Pancreas (tissue), 10 donors: ENCODE measurements around the gene NEMP2. TPM values are rescaled to one million over a fixed set of nuclear protein-coding genes. Genes with fewer than 3 reads are reported as not detected.

Experiments
- ATAC-seq, 4 donors: fragments of 200-7000 bp; cut with Tn5 transposase; one replicate each; pipeline versions ENCODE4 v1.8.0 to v1.9.1; 2020; ENCODE audit warnings: mild to moderate bottlenecking in 4 of 4, moderate library complexity in 4 of 4
- DNase-seq, 6 donors: peaks; one replicate each; pipeline ENCODE4 v3.0.0-alpha.2; 2020
- FAIRE-seq: peaks from 2 replicates; lab custom pipeline; 2012; peaks lifted over from hg19 to GRCh38; lab: Jason Lieb, UNC
- H3K27ac ChIP-seq, 4 donors: fragments of 200-600 bp; sonication (generic); 1 replicate in 3 of 4; 2 replicates in 1 of 4; pipeline versions ENCODE4 v1.5.0 to v1.8.0; 2020
- H3K27me3 ChIP-seq, 4 donors: fragments of 200-600 bp; one replicate each; pipeline ENCODE4 v1.8.0; 2021
- H3K36me3 ChIP-seq, 3 donors: fragments of 200-600 bp; sonication (generic) in 1 of 3; one replicate each; pipeline versions ENCODE4 v1.5.0 to v1.8.0; 2020 to 2021
- H3K4me1 ChIP-seq, 3 donors: fragments of 200-600 bp; one replicate each; pipeline ENCODE4 v1.8.0; 2021
- H3K4me3 ChIP-seq, 4 donors: fragments of 200-600 bp; sonication (generic) in 2 of 4; one replicate each; pipeline versions ENCODE4 v1.5.0 to v1.8.0; 2020 to 2021
- H3K9me3 ChIP-seq, 4 donors: fragments of 200-600 bp; one replicate each; pipeline ENCODE4 v1.8.0; 2021
- WGBS, 2 donors: extraction: QIAGEN DNeasy Blood & Tissue Kit; methylation state at CpG; one replicate each; pipeline ENCODE4 v1.1.7; 2013; 5-methylcytosine and 5-hydroxymethylcytosine counted together
- intact Hi-C, 3 donors: fragments of 100-400 bp; cut with DNase I; formaldehyde crosslinking; loops; one replicate each; pipeline versions ENCODE4 v1.11.1 to v1.14.2; 2022
- polyA plus RNA-seq, 2 donors: library from polyadenylated mRNA; stranded (reverse); fragments of 200-250 nt; gene quantifications; one replicate each; pipeline ENCODE4 v1.2.3, GENCODE V29; 2013
- total RNA-seq, 6 donors: library from RNA; stranded (reverse); fragmentation: NEBNext Ultra II Directional in 4 of 6; extraction: Animal tissue kit (Norgen Biotek cat#: 25700) in 4 of 6; gene quantifications; one replicate each; pipeline versions ENCODE4 v1.2.1 to v1.2.4, GENCODE V29; 2021 to 2023
- TF ChIP-seq, protein P1 (sequence below), 4 donors: fragments of 200-600 bp; sonication (generic) in 3 of 4; IDR thresholded peaks; one replicate each; pipeline versions ENCODE4 v1.5.0 to v1.8.0; 2021; ENCODE audit warnings: antibody characterized with exemption in 4 of 4
- donor health status: healthy with polysubstance abuse.
- donor health status: DM: no; HTN: no; CAD: no; lungs with moderate emphysema.
- donor health status: DM: no; HTN: no; CAD: no.
- donor health status: control.
- donor health status: control.
- donor health status: Bipolar disorder and iron deficiency.
- donor health status: DM: yes; HTN: yes; CAD: no.
- donor health status: DM: no; HTN: no; CAD: no.
- donor health status: DM: no; HTN: no; CAD: no.
- donor health status: DM: yes; HTN: yes; CAD: no.

NEMP2 gene
- total and polyA plus RNA-seq, 8 donors: 0.42 to 3.1 (median 1.2) TPM

DNA sequence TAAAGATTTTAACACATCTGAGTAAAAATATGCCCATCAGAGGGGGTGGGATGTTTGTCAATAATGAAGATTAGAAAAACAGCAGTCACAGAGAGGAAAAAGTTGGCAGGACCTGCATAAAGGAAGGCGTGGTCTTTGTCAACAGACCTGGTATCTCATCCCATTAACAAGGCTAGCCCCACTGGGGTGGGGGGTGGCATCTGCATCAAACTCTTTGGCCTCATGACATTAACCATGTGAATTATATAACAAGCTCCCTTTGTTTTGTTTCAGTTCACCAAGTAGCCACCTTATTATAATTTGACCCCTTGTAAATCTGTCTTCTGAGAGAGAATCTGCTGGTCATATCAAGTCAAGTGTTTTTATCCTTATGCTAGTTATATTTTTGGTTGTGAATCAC lies 28.8 kb downstream of the NEMP2 start:
- H3K27me3 ChIP-seq: no peaks in the 10 kb centered on the region
- DNase-seq (no peak), FAIRE-seq (no peak), ATAC-seq (no peak)
- 76 to 78% methylated on average over 1 of the region's 1 CpG for WGBS, 2 donors
- intact Hi-C loops: no loop called here
- H3K4me3 ChIP-seq: no peak overlapping the region
- peaks cover 0 to 6% (median 0%) of the 10 kb centered on the region in 3 donors for H3K36me3 ChIP-seq
- TF ChIP-seq, protein P1, sequence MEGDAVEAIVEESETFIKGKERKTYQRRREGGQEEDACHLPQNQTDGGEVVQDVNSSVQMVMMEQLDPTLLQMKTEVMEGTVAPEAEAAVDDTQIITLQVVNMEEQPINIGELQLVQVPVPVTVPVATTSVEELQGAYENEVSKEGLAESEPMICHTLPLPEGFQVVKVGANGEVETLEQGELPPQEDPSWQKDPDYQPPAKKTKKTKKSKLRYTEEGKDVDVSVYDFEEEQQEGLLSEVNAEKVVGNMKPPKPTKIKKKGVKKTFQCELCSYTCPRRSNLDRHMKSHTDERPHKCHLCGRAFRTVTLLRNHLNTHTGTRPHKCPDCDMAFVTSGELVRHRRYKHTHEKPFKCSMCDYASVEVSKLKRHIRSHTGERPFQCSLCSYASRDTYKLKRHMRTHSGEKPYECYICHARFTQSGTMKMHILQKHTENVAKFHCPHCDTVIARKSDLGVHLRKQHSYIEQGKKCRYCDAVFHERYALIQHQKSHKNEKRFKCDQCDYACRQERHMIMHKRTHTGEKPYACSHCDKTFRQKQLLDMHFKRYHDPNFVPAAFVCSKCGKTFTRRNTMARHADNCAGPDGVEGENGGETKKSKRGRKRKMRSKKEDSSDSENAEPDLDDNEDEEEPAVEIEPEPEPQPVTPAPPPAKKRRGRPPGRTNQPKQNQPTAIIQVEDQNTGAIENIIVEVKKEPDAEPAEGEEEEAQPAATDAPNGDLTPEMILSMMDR (IDR thresholded peaks at IDR 0.05): no peak
- no peak overlapping the region for H3K27ac ChIP-seq
- H3K4me1 ChIP-seq: peaks cover 0 to under 1% (median 0%) of the 10 kb centered on the region in 3 donors
- H3K9me3 ChIP-seq: no peaks in the 10 kb centered on the region

DNA sequence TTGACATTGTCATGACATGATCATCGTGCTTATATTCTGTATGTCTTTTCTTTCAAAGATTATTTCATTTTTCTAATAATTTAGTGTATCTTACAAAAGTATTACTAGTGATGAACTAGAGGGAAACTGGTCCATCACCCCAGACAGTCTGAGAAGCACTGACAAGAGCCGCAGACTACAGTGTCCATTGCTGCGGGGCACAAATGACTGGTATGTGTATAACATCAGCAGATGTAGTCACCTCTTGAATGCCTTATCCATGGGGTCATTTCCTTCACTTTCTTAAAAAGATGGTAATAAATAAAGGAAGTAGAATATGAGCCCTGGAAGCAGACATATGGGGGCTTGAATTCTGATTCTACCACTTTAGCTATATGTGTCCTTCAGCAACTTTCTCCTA lies 29.6 kb downstream of the NEMP2 start:
- H3K36me3 ChIP-seq: peaks cover 0 to 11% (median 0%) of the 10 kb centered on the region in 3 donors
- FAIRE-seq: no peak

DNA sequence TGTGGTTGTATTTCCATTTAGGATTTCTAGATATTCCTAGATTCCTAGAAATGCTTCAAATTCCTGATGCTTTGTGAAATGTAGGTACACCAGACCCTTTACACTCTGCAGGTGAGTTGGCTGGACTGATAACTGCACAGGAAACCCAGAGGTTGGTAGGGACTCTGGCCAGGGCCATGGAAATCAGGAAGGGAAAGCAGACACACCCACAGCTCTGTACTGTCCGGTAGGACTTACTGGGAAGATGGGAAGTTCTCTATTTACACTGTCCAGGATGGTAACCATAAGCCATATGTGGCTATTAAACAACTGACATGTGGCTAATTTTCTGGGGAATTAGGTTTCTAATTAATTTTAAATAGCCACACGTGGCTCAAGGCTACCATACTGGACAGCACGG lies 31.4 kb downstream of the NEMP2 start:
- Histone ChIP-seq H3K27me3 (no peaks in the 10 kb centered on the region), H3K9me3 (no peaks in the 10 kb centered on the region), H3K36me3 (peaks cover 0 to 17% (median 3%) of the 10 kb centered on the region in 3 donors), H3K4me1 (peaks cover 0 to 4% (median 0%) of the 10 kb centered on the region in 3 donors), H3K27ac (no peak overlapping the region), H3K4me3 (no peak overlapping the region)
- ATAC-seq (peak in 1 of 4 donors; percentile 12), DNase-seq (no peak), FAIRE-seq (no peak)
- intact Hi-C loops: no loop called here
- TF ChIP-seq, protein P1 (IDR thresholded peaks at IDR 0.05): no peak
- WGBS, 2 donors: 89 to 90% methylated on average over 3 of the region's 3 CpGs

More for the DNA sequence above, 29.6 kb downstream of the NEMP2 start:
- intact Hi-C loops: no loop called here
- TF ChIP-seq, protein P1 (IDR thresholded peaks at IDR 0.05): no peak
- Histone ChIP-seq H3K27ac (no peak overlapping the region), H3K4me1 (peaks cover 0 to 4% (median 0%) of the 10 kb centered on the region in 3 donors), H3K4me3 (no peak overlapping the region), H3K27me3 (no peaks in the 10 kb centered on the region), H3K9me3 (no peaks in the 10 kb centered on the region)
- DNase-seq (no peak), ATAC-seq (no peak)
- WGBS, 2 donors: 92 to 95% methylated on average over 3 of the region's 3 CpGs

DNA sequence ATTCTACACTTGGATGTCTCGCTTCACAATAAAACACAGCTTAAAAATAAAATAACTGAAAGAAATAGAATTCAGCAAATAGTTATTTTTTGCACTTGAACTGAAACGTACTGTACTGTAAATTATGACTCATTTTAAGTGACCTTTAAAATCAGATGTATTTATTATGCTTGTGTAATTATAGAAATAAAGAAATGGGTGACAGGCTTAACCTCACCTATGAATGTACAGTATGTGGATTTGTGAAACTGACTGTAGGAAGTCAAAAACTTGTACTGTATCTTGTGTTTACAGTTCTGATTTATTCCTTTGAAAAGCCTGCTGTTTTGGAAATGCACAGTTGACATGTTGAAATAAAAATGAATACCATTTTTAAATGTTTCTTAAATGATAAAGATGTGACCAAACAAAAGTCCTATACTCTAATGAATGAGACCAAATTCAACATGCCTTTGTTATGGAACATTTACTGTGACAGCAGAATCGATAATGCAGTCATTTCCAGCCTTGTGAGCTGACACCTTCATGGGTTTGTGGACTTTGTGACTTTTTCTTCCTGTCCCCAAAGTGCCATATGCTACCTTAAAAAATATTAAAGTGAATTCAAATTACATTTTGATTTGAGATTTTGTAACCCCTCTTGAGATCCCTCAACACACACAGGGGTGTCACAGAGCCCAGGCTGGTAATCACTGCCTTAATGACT lies 32.7 kb downstream of the NEMP2 start:
- FAIRE-seq (no peak), ATAC-seq (no peak), DNase-seq (no peak)
- H3K27me3 ChIP-seq: no peaks in the 10 kb centered on the region
- peaks cover 0 to 4% (median 0%) of the 10 kb centered on the region in 3 donors for H3K4me1 ChIP-seq
- peaks cover 0 to 21% (median 6%) of the 10 kb centered on the region in 3 donors for H3K36me3 ChIP-seq
- H3K27ac ChIP-seq: no peak overlapping the region
- no peak overlapping the region for H3K4me3 ChIP-seq
- H3K9me3 ChIP-seq: no peaks in the 10 kb centered on the region
- intact Hi-C loops: no loop called here
- TF ChIP-seq, protein P1 (IDR thresholded peaks at IDR 0.05): no peak
- WGBS, 2 donors: 73 to 77% methylated on average over 3 of the region's 3 CpGs

DNA sequence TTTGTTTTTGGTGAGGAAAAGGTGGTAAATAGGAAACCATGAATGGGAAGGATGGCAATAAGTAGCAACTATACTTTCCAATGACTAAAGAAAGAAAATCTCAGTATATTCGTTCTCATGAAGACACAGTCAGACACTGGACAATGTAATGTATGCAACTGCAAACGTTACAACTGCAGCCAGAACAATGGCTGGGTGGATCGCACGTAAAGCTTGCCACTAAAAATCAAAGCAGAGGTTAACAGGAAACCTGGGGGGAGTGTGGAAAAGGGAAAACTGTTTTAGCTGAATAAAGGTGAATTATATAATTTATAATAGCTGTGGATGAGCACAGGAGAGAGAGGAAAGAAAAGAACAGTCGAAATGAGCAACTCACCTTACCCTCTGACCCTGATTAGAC lies 33.3 kb downstream of the NEMP2 start:
- Histone ChIP-seq H3K4me1 (peaks cover 0 to 4% (median 0%) of the 10 kb centered on the region in 3 donors), H3K4me3 (no peak overlapping the region), H3K36me3 (peaks cover 0 to 21% (median 6%) of the 10 kb centered on the region in 3 donors), H3K27me3 (no peaks in the 10 kb centered on the region), H3K27ac (no peak overlapping the region), H3K9me3 (no peaks in the 10 kb centered on the region)
- ATAC-seq: no peak
- TF ChIP-seq, protein P1 (IDR thresholded peaks at IDR 0.05): no peak
- no peak for DNase-seq
- no peak for FAIRE-seq
- intact Hi-C loops: no loop called here
- 86 to 87% methylated on average over 5 of the region's 5 CpGs for WGBS, 2 donors
